Omental fat pad (tissue), 4 donors: ENCODE results near the gene TCP11L2. TPM values are rescaled to one million over a fixed set of nuclear protein-coding genes. Genes with fewer than 3 reads are reported as not detected.

Source experiments
- ATAC-seq: fragments of 150-250 bp; one replicate; pipeline ENCODE4 v1.9.1; 2016; ENCODE audit warnings: mild to moderate bottlenecking, moderate library complexity; ENCODE audit not compliant: low FRiP score
- DNase-seq: peaks from one replicate; pipeline ENCODE4 v3.0.0-alpha.2; 2019; ENCODE audit warnings: low spot score
- CTCF ChIP-seq, 3 donors: fragments of 450-650 bp; IDR thresholded peaks; one replicate each; pipeline ENCODE4 v1.5.1; 2016 to 2017; ENCODE audit warnings: antibody characterized with exemption in 3 of 3, mild to moderate bottlenecking in 3 of 3, moderate library complexity in 2 of 3
- total RNA-seq, 4 donors: library from RNA; depleted of rRNA; stranded (reverse); fragments of >200 nt; gene quantifications; one replicate each; pipeline ENCODE4 v1.1.0, GENCODE V29; 2016

Gene TCP11L2
- total RNA-seq, 4 donors from 2014 or later = 14.3 to 54.1 (median 23.9) TPM

- DNase-seq = no peak
- no peak for TF ChIP-seq CTCF (IDR thresholded peaks at IDR 0.05)
- no peak for ATAC-seq
Observed at GRCh38 chr12:106274575-106275121, 27.9 kb upstream of the TCP11L2 start.

GRCh38 chr12:106275458-106275857, 27.1 kb upstream of the TCP11L2 start:
- no peak for DNase-seq
- TF ChIP-seq CTCF (IDR thresholded peaks at IDR 0.05) = no peak
- ATAC-seq = no peak

- no peak for DNase-seq
- no peak for ATAC-seq
- no peak for TF ChIP-seq CTCF (IDR thresholded peaks at IDR 0.05)
Observed at GRCh38 chr12:106276032-106276740, 26.3 kb upstream of the TCP11L2 start.

GRCh38 chr12:106280106-106280505, 22.4 kb upstream of the TCP11L2 start:
- DNase-seq = no peak
- TF ChIP-seq CTCF (IDR thresholded peaks at IDR 0.05) = no peak
- no peak for ATAC-seq

- ATAC-seq = no peak
- no peak for TF ChIP-seq CTCF (IDR thresholded peaks at IDR 0.05)
Observed at GRCh38 chr12:106281056-106281782, 21.3 kb upstream of the TCP11L2 start.

GRCh38 chr12:106281804-106282203, 20.7 kb upstream of the TCP11L2 start:
- ATAC-seq (no peak), DNase-seq (no peak)

More at GRCh38 chr12:106281056-106281782, 21.3 kb upstream of the TCP11L2 start:
- DNase-seq = no peak

More at GRCh38 chr12:106281804-106282203, 20.7 kb upstream of the TCP11L2 start:
- no peak for TF ChIP-seq CTCF (IDR thresholded peaks at IDR 0.05)
